Right lobe of liver (tissue), 6 donors: ENCODE measurements around the gene IGSF22. TPM values are rescaled to one million over a fixed set of nuclear protein-coding genes. Genes with fewer than 3 reads are reported as not detected.

Source experiments
- ATAC-seq, 4 donors: fragments of 200-7000 bp; cut with Tn5 transposase; one replicate each; pipeline ENCODE4 v1.9.1; 2020; ENCODE audit warnings: mild to moderate bottlenecking in 4 of 4, moderate library complexity in 4 of 4
- DNase-seq, 3 donors: peaks; one replicate each; pipeline ENCODE4 v3.0.0-alpha.2; 2020
- H3K27ac ChIP-seq, 3 donors: fragments of 200-600 bp; one replicate each; pipeline ENCODE4 v1.8.0; 2022
- H3K27me3 ChIP-seq, 2 donors: fragments of 200-600 bp; one replicate each; pipeline ENCODE4 v1.8.0; 2022
- H3K36me3 ChIP-seq, 4 donors: fragments of 200-600 bp; sonication (generic) in 1 of 4; one replicate each; pipeline versions ENCODE4 v1.5.1 to v1.8.0; 2017 to 2022; ENCODE audit warnings: control low read depth in 1 of 4
- H3K4me1 ChIP-seq, 4 donors: fragments of 200-600 bp; sonication (generic) in 1 of 4; one replicate each; pipeline versions ENCODE4 v1.5.1 to v1.8.0; 2017 to 2022; ENCODE audit warnings: control low read depth in 1 of 4
- H3K4me3 ChIP-seq, 3 donors: fragments of 200-600 bp; one replicate each; pipeline ENCODE4 v1.8.0; 2022
- H3K9me3 ChIP-seq, 4 donors: fragments of 200-600 bp; sonication (generic) in 1 of 4; one replicate each; pipeline versions ENCODE4 v1.5.1 to v1.8.0; 2017 to 2022; ENCODE audit warnings: control low read depth in 1 of 4
- POLR2A ChIP-seq: fragments of 450-650 bp; IDR thresholded peaks from one replicate; pipeline ENCODE4 v1.6.1; 2017; ENCODE audit warnings: antibody characterized with exemption, mild to moderate bottlenecking
- WGBS: methylation state at CpG from one replicate; pipeline ENCODE4 v1.1.6; 2018; ENCODE audit warnings: low coverage, low lambda C conversion rate; ENCODE audit not compliant: insufficient coverage; ENCODE audit errors: missing lambda C conversion rate; 5-methylcytosine and 5-hydroxymethylcytosine counted together
- intact Hi-C, 2 donors: fragments of 100-400 bp; cut with DNase I; formaldehyde crosslinking; loops; one replicate each; pipeline versions ENCODE4 v1.11.2 to v1.14.1; 2022
- total RNA-seq, 6 experiments: library from RNA; depleted of rRNA in 2 of 6; stranded (reverse); fragments of >200 nt in 2 of 6; fragmentation: NEBNext Ultra II Directional in 3 of 6; extraction: Animal tissue kit (Norgen Biotek cat#: 25700) in 3 of 6; gene quantifications; one replicate each; pipeline versions ENCODE4 v1.1.0 to v1.2.4, GENCODE V29; 2016 to 2023
- TF ChIP-seq, protein P1 (sequence below), 4 donors: fragments of 200-600 bp in 3 of 4; fragments of 450-650 bp in 1 of 4; IDR thresholded peaks; one replicate each; pipeline versions ENCODE4 v1.5.1 to v1.8.0; 2016 to 2022; ENCODE audit warnings: antibody characterized with exemption in 4 of 4, mild to moderate bottlenecking in 2 of 4
- donor health status: DM: no; HTN: yes; CAD: no.
- donor health status: DM: no; HTN: no; CAD: no.
- donor health status: DM: no; HTN: no; CAD: no.
- donor health status: DM: no; HTN: yes; CAD: no.
- donor health status: DM: no; HTN: yes; CAD: no.

Gene IGSF22
- total RNA-seq, 6 experiments from 2014 or later: 0.04 to 0.32 (median 0.12) TPM; not detected in 3

DNA sequence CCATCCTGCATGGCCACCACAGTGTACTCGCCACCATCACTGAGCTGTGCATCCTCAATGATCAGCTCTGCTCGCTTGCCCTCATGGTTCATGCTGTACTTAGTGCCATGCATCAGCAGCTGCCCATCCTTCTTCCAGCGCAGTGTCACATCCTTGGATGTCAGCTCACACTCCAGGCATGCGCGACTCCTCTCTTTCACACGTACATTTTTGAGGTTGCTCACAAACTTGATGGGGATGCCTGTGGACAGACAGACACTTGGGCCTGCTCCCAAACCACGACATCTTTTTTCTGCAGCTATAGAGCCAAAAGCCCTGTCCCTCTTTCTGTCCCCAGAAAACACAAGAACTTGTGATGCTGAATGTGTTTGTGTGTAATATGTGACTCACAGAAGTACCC lies 10.5 kb downstream of the IGSF22 start:
- 70% methylated on average over 2 of the region's 7 CpGs for WGBS
- no peak for ATAC-seq

DNA sequence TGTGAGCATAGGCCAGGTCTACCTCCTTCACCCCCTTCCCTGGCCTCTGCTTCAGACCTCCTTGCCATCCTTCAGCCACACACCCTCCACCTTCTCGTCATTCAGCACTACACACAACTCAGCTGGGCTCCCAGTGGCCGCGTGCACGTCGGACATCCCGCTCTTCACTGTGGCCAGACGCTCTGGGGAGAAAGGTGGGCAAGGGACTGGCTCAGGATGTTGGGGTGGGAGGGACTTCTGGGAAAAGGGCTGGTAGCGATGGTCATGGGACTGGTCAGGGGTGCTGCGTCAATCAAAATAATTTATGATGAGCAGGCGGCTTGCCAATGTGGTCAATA lies 11.6 kb downstream of the IGSF22 start:
- no peak overlapping the region for H3K27ac ChIP-seq
- WGBS: 76% methylated on average over 5 of the region's 10 CpGs

More for the DNA sequence above, 10.5 kb downstream of the IGSF22 start:
- no peaks in the 10 kb centered on the region for H3K36me3 ChIP-seq
- H3K4me1 ChIP-seq: no peaks in the 10 kb centered on the region
- intact Hi-C loops: no loop called here
- H3K4me3 ChIP-seq: no peak overlapping the region
- DNase-seq: no peak
- no peaks in the 10 kb centered on the region for H3K27me3 ChIP-seq
- no peaks in the 10 kb centered on the region for H3K9me3 ChIP-seq
- H3K27ac ChIP-seq: no peak overlapping the region
- no peak for TF ChIP-seq POLR2A
- TF ChIP-seq, protein P1, sequence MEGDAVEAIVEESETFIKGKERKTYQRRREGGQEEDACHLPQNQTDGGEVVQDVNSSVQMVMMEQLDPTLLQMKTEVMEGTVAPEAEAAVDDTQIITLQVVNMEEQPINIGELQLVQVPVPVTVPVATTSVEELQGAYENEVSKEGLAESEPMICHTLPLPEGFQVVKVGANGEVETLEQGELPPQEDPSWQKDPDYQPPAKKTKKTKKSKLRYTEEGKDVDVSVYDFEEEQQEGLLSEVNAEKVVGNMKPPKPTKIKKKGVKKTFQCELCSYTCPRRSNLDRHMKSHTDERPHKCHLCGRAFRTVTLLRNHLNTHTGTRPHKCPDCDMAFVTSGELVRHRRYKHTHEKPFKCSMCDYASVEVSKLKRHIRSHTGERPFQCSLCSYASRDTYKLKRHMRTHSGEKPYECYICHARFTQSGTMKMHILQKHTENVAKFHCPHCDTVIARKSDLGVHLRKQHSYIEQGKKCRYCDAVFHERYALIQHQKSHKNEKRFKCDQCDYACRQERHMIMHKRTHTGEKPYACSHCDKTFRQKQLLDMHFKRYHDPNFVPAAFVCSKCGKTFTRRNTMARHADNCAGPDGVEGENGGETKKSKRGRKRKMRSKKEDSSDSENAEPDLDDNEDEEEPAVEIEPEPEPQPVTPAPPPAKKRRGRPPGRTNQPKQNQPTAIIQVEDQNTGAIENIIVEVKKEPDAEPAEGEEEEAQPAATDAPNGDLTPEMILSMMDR (IDR thresholded peaks at IDR 0.05): no peak

DNA sequence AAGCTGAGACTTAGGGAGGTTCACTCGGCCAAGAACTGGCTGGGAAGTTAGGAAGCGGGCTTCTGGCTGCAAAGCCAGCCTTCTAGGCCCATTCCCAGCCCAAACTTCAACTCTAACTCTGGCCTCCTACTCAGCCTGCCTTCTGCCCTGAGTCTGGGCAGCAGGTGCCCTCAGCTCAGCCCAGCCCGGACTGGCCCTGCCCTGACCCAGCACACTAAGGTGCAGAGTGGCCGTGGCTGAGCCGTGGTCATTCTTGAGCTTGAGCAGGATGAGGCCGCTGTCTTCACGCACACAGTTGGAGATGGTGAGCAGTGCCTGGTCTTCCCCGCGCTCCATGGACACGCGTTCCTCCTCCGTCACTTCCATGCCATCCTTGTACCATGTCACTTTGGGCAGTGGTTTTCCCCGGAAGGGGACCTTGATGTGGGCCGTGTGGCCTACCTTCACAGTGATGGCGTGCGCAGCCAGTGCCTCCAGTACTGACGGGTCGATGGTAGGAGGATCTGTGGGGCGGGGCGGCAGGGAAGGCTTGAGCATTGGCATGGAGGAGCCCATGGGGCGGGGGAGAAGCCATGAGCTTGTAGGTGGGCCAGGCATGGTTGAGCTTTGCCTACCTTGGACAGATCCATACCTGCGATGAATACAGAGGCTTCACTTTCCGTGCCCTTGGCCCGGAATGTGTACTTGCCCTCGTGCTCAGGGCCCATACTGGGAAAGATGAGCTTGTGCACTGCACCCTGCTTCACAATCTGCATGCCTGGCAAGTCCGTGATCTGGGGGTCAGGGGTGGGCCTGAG lies 12.1 kb downstream of the IGSF22 start:
- Histone ChIP-seq H3K4me3 (no peak overlapping the region), H3K27ac (no peak overlapping the region), H3K4me1 (no peaks in the 10 kb centered on the region), H3K27me3 (no peaks in the 10 kb centered on the region), H3K36me3 (no peaks in the 10 kb centered on the region), H3K9me3 (no peaks in the 10 kb centered on the region)
- WGBS: 85% methylated on average over 15 of the region's 26 CpGs
- TF ChIP-seq POLR2A: no peak
- TF ChIP-seq, protein P1 (IDR thresholded peaks at IDR 0.05): no peak
- intact Hi-C loops: no loop called here
- DNase-seq: no peak
- ATAC-seq: peak in 1 of 4 donors; percentile 6

More for the DNA sequence above, 11.6 kb downstream of the IGSF22 start:
- TF ChIP-seq, protein P1 (IDR thresholded peaks at IDR 0.05): no peak
- no peak for TF ChIP-seq POLR2A
- Histone ChIP-seq H3K4me1 (no peaks in the 10 kb centered on the region), H3K9me3 (no peaks in the 10 kb centered on the region), H3K27me3 (no peaks in the 10 kb centered on the region), H3K4me3 (no peak overlapping the region), H3K36me3 (no peaks in the 10 kb centered on the region)
- no peak for ATAC-seq
- no peak for DNase-seq
- intact Hi-C loops: no loop called here

DNA sequence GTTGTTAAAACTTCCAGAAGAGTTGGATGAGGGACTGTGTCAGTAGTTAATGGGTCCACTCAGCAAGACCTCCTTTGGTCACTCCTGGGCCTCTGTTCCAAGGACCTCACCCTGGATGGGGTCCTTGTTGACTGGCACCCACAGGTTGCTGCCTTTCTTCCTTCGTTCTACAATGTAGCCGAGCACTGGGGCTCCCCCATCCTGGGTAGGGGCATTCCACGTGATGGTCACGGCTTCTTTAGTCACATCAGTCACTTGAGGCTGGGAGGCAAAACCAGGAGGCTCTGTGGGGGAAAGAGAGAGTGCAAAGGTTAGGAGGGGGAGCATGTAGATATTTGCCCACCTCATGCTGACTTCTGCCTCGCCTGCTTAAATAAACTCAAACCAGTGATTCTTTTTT lies 15.4 kb downstream of the IGSF22 start:
- TF ChIP-seq, protein P1 (IDR thresholded peaks at IDR 0.05): no peak
- no peak for TF ChIP-seq POLR2A
- H3K27me3 ChIP-seq: no peaks in the 10 kb centered on the region
- 50% methylated on average over 1 of the region's 5 CpGs for WGBS
- no peak for DNase-seq
- ATAC-seq: no peak
- no peaks in the 10 kb centered on the region for H3K4me1 ChIP-seq
- intact Hi-C loops: no loop called here
- H3K9me3 ChIP-seq: no peaks in the 10 kb centered on the region
- no peak overlapping the region for H3K4me3 ChIP-seq
- no peak overlapping the region for H3K27ac ChIP-seq
- H3K36me3 ChIP-seq: no peaks in the 10 kb centered on the region
